Activated CD4-positive, alpha-beta T cell treated with anti-CD3 and anti-CD28 coated beads for 4 hours (primary cell): Measurements from ENCODE around the gene BMPR2.

Experiments used
- DNase-seq, 2 donors: peaks; one replicate each; pipeline ENCODE4 v3.0.0-alpha.2; 2020

The BMPR2 gene

GRCh38 chr2:202609381-202610145, 233.4 kb downstream of the BMPR2 start:
- DNase-seq, result no peak

DNA sequence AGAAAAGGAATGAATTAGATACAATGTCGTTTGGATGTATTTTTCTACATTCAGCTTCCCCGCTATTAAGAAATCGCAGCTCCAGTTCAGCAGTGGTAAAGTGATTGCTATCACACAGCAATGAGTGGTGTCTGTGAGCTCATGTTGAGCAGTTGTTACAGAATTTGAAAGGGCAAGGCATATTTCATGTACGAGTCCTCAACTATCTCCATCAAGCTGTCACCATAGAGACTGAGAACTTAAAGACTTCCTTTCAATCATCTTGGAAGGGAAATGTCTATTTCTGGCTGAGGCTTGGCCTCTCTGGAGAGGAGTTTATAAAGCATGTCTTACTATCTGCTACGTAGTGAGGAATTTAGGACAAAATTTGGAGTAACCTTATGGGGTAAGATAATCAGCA, 234.3 kb downstream of the BMPR2 start:
- DNase-seq, result no peak

DNA sequence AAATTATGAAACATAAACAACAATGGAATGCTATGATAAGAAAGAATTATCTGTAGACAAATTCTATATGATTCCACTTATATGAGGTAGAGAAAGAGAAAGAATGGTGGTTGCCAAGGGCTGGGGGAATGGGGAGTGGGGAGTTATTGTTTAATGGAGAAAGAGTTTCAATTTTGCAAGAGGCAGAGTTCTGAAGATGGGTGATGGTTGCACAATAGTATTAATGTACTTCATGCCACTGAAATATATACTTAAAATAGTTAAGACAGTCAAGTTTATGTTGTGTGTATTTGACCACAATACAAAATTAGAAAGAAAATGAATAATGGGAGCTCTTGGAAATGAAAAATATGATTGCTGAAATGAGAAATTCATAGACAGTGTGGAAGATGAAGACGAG, 236.0 kb downstream of the BMPR2 start:
- no peak for DNase-seq

- no peak for DNase-seq
Measured at GRCh38 chr2:202613479-202613878, 237.4 kb downstream of the BMPR2 start.
